ENCODE measurements around the gene TMEM127. TPM values are rescaled to one million over a fixed set of nuclear protein-coding genes. Genes with fewer than 3 reads are reported as not detected.
A peak's percentile ranks its signal among the peaks of the same experiment; 100 is the strongest.

Gene TMEM127
- total RNA-seq, 2 donors from 2014 or later, result 27.0 to 28.3 TPM

- Histone ChIP-seq H3K9me3 (ENCODE audit: control insufficient read depth, low read length) (no peaks in the 10 kb centered on the region), H3K4me3 (ENCODE audit: low read length) (no peak overlapping the region), H3K9ac (ENCODE audit: extremely low read depth, low read length, poor library complexity, severe bottlenecking) (no peak overlapping the region), H3K27me3 (ENCODE audit: control insufficient read depth, insufficient read depth, low read length, poor library complexity, severe bottlenecking) (no peaks in the 10 kb centered on the region), H3K36me3 (ENCODE audit: control insufficient read depth, insufficient read depth, low read length) (peaks cover 48% of the 10 kb centered on the region), H3K27ac (ENCODE audit: low read depth, low read length) (no peak overlapping the region), H3K4me1 (ENCODE audit: control insufficient read depth, insufficient read depth, low read length) (no peaks in the 10 kb centered on the region)
- 96 to 98% methylated on average over 8 to 11 of the region's 11 CpGs for WGBS, 2 experiments (ENCODE audit: insufficient coverage in 1 of 2, insufficient read length in 1 of 2)
- Mint-ChIP-seq H3K4me3 (no peak overlapping the region), H3K36me3 (ENCODE audit: low read depth) (peaks cover 37% of the 10 kb centered on the region), H3K9me3 (no peaks in the 10 kb centered on the region), H3K27me3 (ENCODE audit: insufficient read depth) (no peaks in the 10 kb centered on the region), H3K4me1 (no peaks in the 10 kb centered on the region), H3K27ac (no peak overlapping the region)
- no peak for TF ChIP-seq CTCF (conservative IDR thresholded peaks at IDR 0.05)
- no peak for DNase-seq
Measured at GRCh38 chr2:96254571-96254970, 11.2 kb downstream of the TMEM127 start.

- Histone ChIP-seq H3K27me3 (ENCODE audit: control insufficient read depth, insufficient read depth, low read length, poor library complexity, severe bottlenecking) (no peaks in the 10 kb centered on the region), H3K36me3 (ENCODE audit: control insufficient read depth, insufficient read depth, low read length) (peaks cover 35% of the 10 kb centered on the region), H3K27ac (ENCODE audit: low read depth, low read length) (no peak overlapping the region), H3K4me3 (ENCODE audit: low read length) (no peak overlapping the region), H3K9me3 (ENCODE audit: control insufficient read depth, low read length) (no peaks in the 10 kb centered on the region), H3K9ac (ENCODE audit: extremely low read depth, low read length, poor library complexity, severe bottlenecking) (no peak overlapping the region), H3K4me1 (ENCODE audit: control insufficient read depth, insufficient read depth, low read length) (no peaks in the 10 kb centered on the region)
- 92 to 93% methylated on average over 4 to 7 of the region's 7 CpGs for WGBS, 2 experiments (ENCODE audit: insufficient coverage in 1 of 2, insufficient read length in 1 of 2)
- no peak for DNase-seq
- peaks cover 37% of the 10 kb centered on the region for H3K36me3 Mint-ChIP-seq (ENCODE audit: low read depth)
- no peak for TF ChIP-seq CTCF (conservative IDR thresholded peaks at IDR 0.05)
- H3K27me3 Mint-ChIP-seq (ENCODE audit: insufficient read depth), result no peaks in the 10 kb centered on the region
- H3K9me3 Mint-ChIP-seq, result no peaks in the 10 kb centered on the region
- no peaks in the 10 kb centered on the region for H3K4me1 Mint-ChIP-seq
- no peak overlapping the region for H3K27ac Mint-ChIP-seq
- no peak overlapping the region for H3K4me3 Mint-ChIP-seq
Measured at GRCh38 chr2:96253006-96253405, 12.8 kb downstream of the TMEM127 start.

GRCh38 chr2:96252526-96252925 lies 13.3 kb downstream of the TMEM127 start:
- Histone ChIP-seq H3K27me3 (ENCODE audit: control insufficient read depth, insufficient read depth, low read length, poor library complexity, severe bottlenecking) (no peaks in the 10 kb centered on the region), H3K9ac (ENCODE audit: extremely low read depth, low read length, poor library complexity, severe bottlenecking) (no peak overlapping the region), H3K9me3 (ENCODE audit: control insufficient read depth, low read length) (no peaks in the 10 kb centered on the region), H3K27ac (ENCODE audit: low read depth, low read length) (no peak overlapping the region), H3K4me3 (ENCODE audit: low read length) (no peak overlapping the region), H3K4me1 (ENCODE audit: control insufficient read depth, insufficient read depth, low read length) (no peaks in the 10 kb centered on the region), H3K36me3 (ENCODE audit: control insufficient read depth, insufficient read depth, low read length) (peaks cover 34% of the 10 kb centered on the region)
- no peak overlapping the region for H3K4me3 Mint-ChIP-seq
- no peaks in the 10 kb centered on the region for H3K4me1 Mint-ChIP-seq
- peaks cover 35% of the 10 kb centered on the region for H3K36me3 Mint-ChIP-seq (ENCODE audit: low read depth)
- 70 to 96% methylated on average over 3 to 8 of the region's 8 CpGs for WGBS, 2 experiments (ENCODE audit: insufficient coverage in 1 of 2, insufficient read length in 1 of 2)
- H3K27ac Mint-ChIP-seq, result peak overlapping the region; percentile 27
- TF ChIP-seq CTCF (conservative IDR thresholded peaks at IDR 0.05), result no peak
- no peaks in the 10 kb centered on the region for H3K27me3 Mint-ChIP-seq (ENCODE audit: insufficient read depth)
- no peaks in the 10 kb centered on the region for H3K9me3 Mint-ChIP-seq
- DNase-seq, result no peak

All from endodermal cell (in vitro differentiated cells).